ENCODE data around the gene NDUFS1. TPM values are rescaled to one million over a fixed set of nuclear protein-coding genes. Genes with fewer than 3 reads are reported as not detected.
"Not testable (repeated sequence)": the region's sequence is repeated elsewhere in the genome, so short reads cannot be mapped to it uniquely, and the experiment has no call there.

Gene NDUFS1
- total RNA-seq, 1 donor from 2014 or later = 91.1 TPM

DNA sequence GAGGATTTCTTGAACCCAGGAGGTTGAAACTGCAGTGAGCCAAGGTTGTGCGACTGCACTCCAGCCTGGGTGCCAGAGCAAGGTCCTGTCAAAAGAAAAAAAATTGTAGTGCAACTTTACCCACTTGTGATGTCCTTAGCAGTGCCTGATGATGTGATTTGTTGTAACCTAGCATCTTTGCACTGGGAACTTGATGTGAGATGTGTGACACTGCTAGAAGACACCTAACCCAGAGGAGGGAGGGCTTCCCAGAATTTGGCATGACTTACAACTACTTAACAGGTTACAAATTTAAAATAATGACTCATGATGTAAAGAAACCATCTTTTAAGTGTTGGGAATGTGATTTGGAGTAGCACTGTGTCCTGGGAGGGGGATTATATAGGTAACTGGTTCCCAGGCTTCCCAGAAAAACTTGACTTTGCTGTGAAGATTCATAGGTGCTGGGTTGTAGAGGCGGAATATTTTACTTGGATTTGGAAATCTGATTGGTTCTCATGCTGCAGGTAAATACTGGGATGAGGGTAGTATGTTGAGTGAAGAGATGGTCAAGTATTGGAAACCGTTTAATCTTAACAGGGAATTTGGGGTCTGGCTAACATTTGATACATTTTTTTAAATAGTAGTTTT, 4.1 kb upstream of the NDUFS1 start:
- no peak for DNase-seq (ENCODE audit: low spot score)

- not testable (repeated sequence) for DNase-seq (ENCODE audit: low spot score)
Measured at GRCh38 chr2:206162401-206162800, 3.2 kb upstream of the NDUFS1 start.

DNA sequence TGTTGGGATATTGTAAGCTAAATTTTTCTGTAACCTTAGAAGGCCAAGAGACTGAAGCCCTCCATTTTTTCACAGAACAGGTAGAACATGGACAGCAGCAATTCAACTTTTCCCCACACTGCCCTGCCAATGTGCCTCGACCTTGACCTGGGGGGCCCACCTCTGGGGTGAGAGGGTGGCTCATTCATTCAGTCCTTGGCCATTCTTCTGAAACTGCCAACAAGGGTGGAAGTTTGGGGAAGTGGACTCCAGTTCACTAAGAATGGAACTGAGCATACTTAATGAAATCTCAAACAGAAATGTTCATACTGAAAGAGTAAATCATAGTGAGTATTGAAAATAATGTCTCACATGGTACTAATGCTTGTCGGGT, 1.5 kb upstream of the NDUFS1 start:
- no peak for DNase-seq (ENCODE audit: low spot score)

- no peak for DNase-seq (ENCODE audit: low spot score)
Measured at GRCh38 chr2:206160125-206160806, 1.0 kb upstream of the NDUFS1 start.

- DNase-seq (ENCODE audit: low spot score) = no peak
Measured at GRCh38 chr2:206158563-206159345, 490 bp downstream of the NDUFS1 start.

DNA sequence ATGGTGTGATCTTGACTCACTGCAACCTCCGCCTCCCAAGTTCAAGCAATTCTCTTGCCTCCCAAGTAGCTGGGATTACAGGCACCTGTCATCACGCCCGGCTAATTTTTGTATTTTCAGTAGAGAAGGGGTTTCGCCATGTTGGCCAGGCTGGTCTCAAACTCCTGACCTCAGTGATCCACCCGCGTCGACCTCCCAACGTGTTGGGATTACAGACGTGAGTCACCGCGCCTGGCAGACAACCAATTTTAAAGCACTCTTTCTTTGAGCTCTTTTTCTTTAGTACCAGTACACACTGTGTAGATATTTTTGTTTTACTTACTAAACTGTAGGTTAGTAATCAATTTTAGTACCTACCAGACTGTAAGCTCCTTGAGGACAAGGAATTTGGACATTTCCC, 2.2 kb downstream of the NDUFS1 start:
- not testable (repeated sequence) for DNase-seq (ENCODE audit: low spot score)

GRCh38 chr2:206154197-206154596, 5.0 kb downstream of the NDUFS1 start:
- DNase-seq (ENCODE audit: low spot score) = no peak

DNA sequence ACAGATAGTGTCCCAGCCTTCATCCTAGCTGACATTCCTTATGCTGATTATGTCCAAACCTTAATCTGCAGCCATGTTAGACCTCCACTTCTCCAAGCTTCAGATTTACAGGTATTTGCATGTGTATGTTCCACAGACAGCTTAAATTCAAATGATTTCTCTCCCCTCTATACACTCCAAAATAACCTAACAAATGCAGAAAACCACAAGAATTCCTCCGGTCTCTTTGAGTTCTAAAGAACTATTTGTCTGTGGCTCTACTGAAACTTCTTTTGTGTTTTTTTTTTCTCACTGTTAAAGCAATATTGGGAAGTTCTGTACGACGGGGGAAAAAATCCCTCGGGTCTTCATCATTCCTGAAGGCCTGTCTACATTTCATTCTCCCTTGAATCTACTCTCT, 8.6 kb downstream of the NDUFS1 start:
- no peak for DNase-seq (ENCODE audit: low spot score)

GRCh38 chr2:206150168-206150567, 9.1 kb downstream of the NDUFS1 start:
- DNase-seq (ENCODE audit: low spot score) = no peak

DNA sequence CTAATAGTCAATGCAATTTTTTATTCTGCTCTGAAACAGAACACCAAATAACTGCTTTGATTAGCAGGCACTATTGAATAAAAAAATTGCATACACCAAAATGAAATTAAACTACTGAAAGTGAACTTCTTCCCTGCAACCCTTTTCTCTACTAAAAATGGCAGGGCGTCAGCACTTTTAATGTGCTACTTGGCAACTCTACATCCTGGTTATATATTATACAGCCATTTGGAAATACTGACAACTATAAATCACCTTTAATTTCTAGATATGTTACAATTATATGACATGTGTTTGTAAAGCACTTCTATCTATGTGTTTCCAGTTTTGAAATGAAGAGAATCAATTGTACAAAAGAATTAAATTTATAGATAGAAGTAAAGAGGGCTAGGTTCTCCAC, 9.9 kb downstream of the NDUFS1 start:
- no peak for DNase-seq (ENCODE audit: low spot score)

GRCh38 chr2:206145665-206146064, 13.6 kb downstream of the NDUFS1 start:
- DNase-seq (ENCODE audit: low spot score) = no peak

DNA sequence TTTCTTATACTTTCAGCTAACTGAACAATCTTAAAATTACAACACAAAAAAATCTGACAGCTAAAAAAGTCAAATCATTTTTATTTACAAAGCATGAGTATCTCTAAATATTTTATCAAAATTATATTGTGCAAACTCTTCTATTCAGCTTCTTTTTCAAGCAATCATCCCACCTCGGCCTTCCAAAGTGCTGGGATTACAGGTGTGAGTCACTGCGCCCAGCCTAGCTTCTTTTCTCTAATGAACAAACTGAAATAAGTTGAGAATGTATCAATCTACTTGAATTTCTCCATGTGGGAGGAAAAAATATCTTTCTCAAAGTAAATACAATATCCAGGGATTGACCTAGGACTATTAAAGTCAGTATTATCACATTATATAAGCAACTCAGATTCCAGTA, 14.9 kb downstream of the NDUFS1 start:
- no peak for DNase-seq (ENCODE audit: low spot score)

GRCh38 chr2:206143451-206143850, 15.8 kb downstream of the NDUFS1 start:
- no peak for DNase-seq (ENCODE audit: low spot score)

DNA sequence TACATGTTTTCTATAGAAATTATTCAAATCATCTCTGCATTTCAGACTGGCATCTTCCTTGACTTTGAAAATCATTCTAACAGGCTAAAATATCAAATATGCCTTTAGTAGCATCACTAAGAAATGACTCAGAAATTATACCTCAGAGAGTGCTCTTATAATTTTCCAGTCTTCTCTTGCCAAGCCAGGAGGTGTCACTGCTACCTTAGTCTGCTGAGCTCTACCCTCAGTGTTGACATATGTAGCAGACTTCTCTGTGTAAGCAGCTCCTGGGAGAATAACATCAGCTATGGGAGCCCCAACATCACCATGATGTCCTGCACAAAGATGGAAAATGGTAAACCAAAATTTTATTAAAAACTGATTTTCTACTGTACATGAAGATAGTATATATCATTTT, 31.6 kb downstream of the NDUFS1 start:
- DNase-seq (ENCODE audit: low spot score) = no peak

DNA sequence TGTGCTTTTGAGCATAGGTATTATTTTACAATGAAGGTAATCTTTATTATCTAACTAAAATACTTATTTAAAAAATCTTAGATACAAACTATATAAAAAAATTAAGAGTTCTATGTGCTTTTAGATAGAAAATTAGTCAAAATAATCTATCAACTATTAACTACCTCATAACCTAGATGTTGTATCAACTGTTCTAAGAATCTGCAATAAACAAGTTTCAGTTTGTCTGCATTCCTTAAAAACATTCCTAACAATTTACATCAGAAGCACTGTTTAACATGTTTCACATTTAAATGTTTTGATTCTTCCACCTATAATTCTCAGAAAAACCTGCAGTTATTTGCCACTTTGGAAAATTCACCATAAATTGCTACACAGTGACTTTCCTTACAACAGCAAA, 33.3 kb downstream of the NDUFS1 start:
- no peak for DNase-seq (ENCODE audit: low spot score)

GRCh38 chr2:206122569-206122968, 36.7 kb downstream of the NDUFS1 start:
- not testable (repeated sequence) for DNase-seq (ENCODE audit: low spot score)

DNA sequence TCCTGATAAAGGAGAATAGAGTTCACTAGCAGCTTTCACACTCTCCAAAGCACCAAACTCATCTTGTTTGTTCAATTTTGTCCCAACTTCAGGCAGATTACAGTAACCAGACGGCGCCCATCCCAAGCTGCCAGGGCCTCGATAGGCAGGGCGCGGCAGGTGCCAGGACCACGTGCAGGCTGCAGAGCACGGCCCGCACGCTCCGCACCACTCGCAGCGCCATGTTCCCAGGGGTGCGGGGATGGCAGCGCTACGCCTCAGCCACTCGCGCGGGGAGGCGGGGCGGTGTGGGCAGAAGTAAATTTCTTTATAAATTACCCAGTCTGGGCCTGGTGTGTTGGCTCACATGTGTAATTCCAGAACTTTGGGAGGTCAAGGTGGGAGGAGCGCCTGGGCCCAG, 43.0 kb downstream of the NDUFS1 start:
- peak; percentile 86 for DNase-seq (ENCODE audit: low spot score)

GRCh38 chr2:206115026-206115578, 44.1 kb downstream of the NDUFS1 start:
- no peak for DNase-seq (ENCODE audit: low spot score)

DNA sequence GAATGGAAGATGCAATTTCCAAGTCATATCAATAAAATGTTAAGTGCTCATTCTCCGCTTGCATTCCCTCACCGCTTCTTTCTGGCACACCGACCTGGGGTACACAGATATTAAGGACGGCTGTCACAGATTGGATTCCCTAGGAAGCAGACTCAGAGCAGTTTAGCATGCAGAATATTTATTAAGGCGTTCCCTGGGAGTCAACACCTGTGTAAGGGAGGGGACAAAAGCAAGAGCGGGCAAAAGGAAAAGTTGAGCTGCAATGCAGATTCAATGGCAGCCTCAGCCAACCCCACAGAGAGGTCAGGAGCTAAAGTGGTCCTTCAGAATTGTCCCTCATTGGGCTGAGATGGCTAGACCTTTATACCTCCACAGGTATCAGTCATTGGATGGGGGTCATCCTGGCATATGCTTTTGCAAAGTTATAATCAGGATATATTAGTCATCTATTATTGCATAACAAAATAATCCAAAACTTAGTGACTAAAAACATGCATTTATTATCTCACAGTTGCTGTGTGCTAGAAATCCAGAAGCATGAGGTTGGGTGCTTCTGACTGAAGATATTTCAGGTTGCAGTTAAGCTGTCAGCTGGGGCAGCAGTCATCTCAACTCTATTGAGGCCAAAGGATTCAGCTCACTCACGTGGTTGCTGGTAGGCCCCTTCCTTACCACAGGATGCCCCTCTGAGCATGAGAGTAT, 46.2 kb downstream of the NDUFS1 start:
- DNase-seq (ENCODE audit: low spot score) = no peak

- no peak for DNase-seq (ENCODE audit: low spot score)
Measured at GRCh38 chr2:206112108-206112507, 47.1 kb downstream of the NDUFS1 start.

DNA sequence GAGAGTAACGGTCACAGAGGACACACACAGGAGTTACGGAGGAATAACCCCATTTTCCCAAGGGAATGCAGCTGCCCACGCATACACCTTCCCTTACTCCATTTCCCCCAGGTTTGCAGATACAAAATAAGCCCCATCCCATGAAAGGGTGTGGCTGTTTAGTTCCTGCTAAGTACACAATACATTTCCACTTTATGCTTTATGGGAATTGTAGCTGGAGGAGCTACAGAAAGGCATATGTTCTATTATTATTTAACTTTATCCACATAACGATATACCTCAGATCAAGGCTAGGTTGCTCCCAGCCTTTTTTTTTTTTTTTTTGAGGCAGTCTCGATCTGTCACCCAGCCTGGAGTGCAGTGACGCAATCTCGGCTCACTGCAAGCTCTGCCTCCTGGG, 50.5 kb downstream of the NDUFS1 start:
- DNase-seq (ENCODE audit: low spot score) = no peak

GRCh38 chr2:206105541-206105940, 53.7 kb downstream of the NDUFS1 start:
- DNase-seq (ENCODE audit: low spot score) = no peak

All from mesenteric fat pad (tissue), 1 donor.